Measurements from ENCODE around the gene MGLL. TPM values are rescaled to one million over a fixed set of nuclear protein-coding genes. Genes with fewer than 3 reads are reported as not detected.

The MGLL gene
- total and polyA plus RNA-seq, 9 of the 15 experiments (the other 6 are each of a cell fraction or from before 2014, with no cell fraction given) = 0.12 to 0.32 (median 0.18) TPM; not detected in 6

- POLR2A ChIA-PET = no interaction called here
Observed at GRCh38 chr3:127716384-127716783, 105.9 kb downstream of the MGLL start.

More at GRCh38 chr3:127716384-127716783, 105.9 kb downstream of the MGLL start:
- peaks cover 23 to 83% of the 10 kb centered on the region in 2 experiments; a peak in 4 of 5 replicates for H3K27me3 ChIP-seq (ENCODE audit: control insufficient read depth in 2 of 2, insufficient read depth in 2 of 2, low read length in 2 of 2)
- no TSS peak for BruUV-seq (replicated peaks)
- no peak for TF ChIP-seq SRSF9 (IDR thresholded peaks at IDR 0.05; ENCODE audit: borderline replicate concordance, low read depth, low read length)
- 0 out of 2 replicates have a peak, but pooled peaks have one; percentile 16 for TF ChIP-seq RAD51 (IDR thresholded peaks at IDR 0.05; ENCODE audit: borderline replicate concordance, low read depth)
- peak; percentile 55 for TF ChIP-seq TFE3 (CRISPR knock-in tag; IDR thresholded peaks at IDR 0.05)
- TF ChIP-seq PKNOX1 (IDR thresholded peaks at IDR 0.05) = peak; percentile 17; the same call in 1 of the 2 replicates
- CTCF ChIA-PET (ENCODE audit: low intra/inter-chr PET ratio) = no interaction called here
- no peaks in the 10 kb centered on the region for H3K79me2 ChIP-seq (ENCODE audit: control insufficient read depth, insufficient read depth, low read length)
- FAIRE-seq = no peak
- no peaks in the 10 kb centered on the region for H3K36me3 ChIP-seq (ENCODE audit: control insufficient read depth, insufficient read depth, low read length)
- no peak overlapping the region for H3K4me3 ChIP-seq
- H3K9me1 ChIP-seq (ENCODE audit: control insufficient read depth, insufficient read depth, low read length) = no peaks in the 10 kb centered on the region
- H3K4me2 ChIP-seq (ENCODE audit: insufficient read depth, low read length) = no peak overlapping the region
- ATAC-seq = no peak
- H3K4me1 ChIP-seq (replicated peaks in 1 of 2; ENCODE audit: control insufficient read depth in 2 of 2, insufficient read depth in 2 of 2, low read length in 2 of 2) = no peaks in the 10 kb centered on the region; a peak in 1 of 5 replicates
- intact Hi-C loops (cut with micrococcal nuclease) (no loop called here), in situ Hi-C loops (cut with MboI) (no loop called here)
- H3K9me3 ChIP-seq (replicated peaks; ENCODE audit: control insufficient read depth, insufficient read depth, low read depth, low read length) = no peaks in the 10 kb centered on the region
- no peak overlapping the region for H2AFZ ChIP-seq (ENCODE audit: low read depth, low read length)
- no peak for DNase-seq (ENCODE audit: extremely low read depth in 1 of 4, low spot score in 3 of 4)
- no peaks in the 10 kb centered on the region for H4K20me1 ChIP-seq (replicated peaks; ENCODE audit: control insufficient read depth, insufficient read depth, low read length)
- no peak overlapping the region for H3K27ac ChIP-seq (ENCODE audit: extremely low read depth, low read depth, low read length)
- H3K9ac ChIP-seq (ENCODE audit: insufficient read depth in 1 of 2, low read depth in 2 of 2, low read length in 2 of 2) = no peak overlapping the region
- 2% methylated on average over 6 of the region's 6 CpGs for WGBS (ENCODE audit: insufficient coverage, low coverage, missing lambda C conversion rate)
